Measurements from ENCODE around the gene PYGO1. TPM values are rescaled to one million over a fixed set of nuclear protein-coding genes. Genes with fewer than 3 reads are reported as not detected.
"Not testable (repeated sequence)": the region's sequence is repeated elsewhere in the genome, so short reads cannot be mapped to it uniquely, and the experiment has no call there.

PYGO1 gene
- total RNA-seq, 1 donor from 2014 or later: 7.7 TPM

DNA sequence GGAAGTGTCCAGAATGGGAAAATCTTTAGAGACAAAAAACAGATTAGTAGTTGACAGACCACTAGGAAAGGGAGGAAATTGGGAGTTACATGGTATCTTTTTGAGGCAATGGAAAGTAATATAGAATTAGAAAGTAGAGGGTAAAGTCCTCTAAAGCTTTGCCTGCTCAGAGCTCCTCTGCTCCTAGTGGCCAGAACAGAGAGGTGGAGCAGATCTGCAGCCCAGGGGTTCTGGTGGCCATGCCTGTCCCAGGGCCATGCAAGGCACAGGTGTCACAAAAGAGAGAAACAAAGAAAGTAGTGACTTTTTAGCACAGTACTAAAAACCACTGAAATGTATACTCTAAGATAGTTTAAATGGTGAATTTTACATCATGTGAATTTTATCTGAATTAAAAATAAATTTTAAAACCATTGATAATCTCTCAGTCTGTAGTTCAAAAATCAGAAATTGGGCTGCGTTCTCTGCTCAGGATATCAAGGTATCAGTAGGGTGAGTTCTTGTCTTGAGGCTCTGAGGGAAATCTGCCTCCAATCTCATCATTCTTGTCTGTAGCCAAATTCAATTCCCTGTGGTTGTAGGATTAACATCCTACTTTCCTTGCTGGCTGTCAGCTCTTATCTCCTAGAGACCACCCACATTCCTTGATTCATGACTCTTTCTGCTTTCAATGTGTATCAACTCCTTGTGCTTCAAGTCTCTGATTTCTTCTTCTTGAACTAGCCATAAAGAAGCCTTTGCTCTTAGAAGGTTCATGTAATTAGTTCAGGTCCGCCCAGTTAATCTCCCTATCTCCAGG is 23.6 kb downstream of the PYGO1 start:
- no peak for DNase-seq (ENCODE audit: low spot score)

DNA sequence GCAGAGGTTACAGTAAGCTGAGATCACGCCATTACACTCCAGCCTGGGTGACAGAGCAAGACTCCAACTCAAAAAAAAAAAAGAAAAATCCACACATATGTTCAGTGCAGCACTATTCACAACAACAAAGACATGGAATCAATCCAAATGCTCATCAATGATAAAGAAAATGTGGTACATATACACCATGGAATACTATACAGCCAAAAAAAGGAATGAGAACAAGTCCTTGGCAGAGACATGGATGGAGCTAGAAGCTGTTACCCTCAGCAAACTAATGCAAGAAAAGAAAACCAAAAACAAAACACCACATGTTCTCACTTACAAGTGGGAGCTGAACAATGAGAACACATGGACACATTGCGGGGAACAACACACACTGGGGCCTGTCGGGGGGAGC is 25.5 kb downstream of the PYGO1 start:
- DNase-seq (ENCODE audit: low spot score): no peak

DNA sequence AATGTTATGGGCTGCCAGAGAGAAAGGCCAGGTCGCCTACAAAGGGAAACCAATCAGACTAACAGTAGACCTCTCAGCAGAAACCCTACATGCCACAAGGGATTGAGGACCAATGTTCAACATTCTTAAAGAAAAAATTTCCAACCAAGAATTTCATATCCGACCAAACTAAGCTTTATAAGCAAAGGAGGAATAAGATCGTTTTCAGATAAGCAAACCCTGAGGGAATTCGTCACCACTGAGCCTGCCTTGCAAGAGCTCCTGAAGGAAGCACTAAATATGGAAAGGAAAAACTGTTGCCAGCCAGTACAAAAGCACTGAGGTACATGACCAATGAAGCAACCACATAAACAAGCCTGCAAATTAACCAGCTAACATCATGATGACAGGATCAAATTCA is 33.1 kb downstream of the PYGO1 start:
- DNase-seq (ENCODE audit: low spot score): no peak

DNA sequence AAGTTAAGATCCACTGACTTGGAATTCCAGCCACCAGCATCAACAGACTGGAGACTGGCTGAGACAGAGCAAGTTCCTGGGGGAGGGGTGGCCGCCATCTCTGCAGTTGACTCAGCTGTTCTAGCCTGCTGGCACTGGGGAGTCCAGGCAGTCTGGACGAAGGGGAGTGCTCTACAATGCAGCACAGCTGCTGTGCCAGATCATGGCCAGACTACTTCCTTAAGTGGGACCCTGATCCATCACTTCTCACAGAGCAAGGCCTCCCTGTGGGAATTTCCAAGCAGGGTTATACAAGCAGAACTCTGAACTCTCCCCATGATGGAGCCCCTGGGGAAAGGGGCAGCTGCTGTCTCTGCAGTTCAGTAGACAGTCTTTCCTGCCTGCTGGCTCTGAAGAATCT is 35.2 kb downstream of the PYGO1 start:
- no peak for DNase-seq (ENCODE audit: low spot score)

DNA sequence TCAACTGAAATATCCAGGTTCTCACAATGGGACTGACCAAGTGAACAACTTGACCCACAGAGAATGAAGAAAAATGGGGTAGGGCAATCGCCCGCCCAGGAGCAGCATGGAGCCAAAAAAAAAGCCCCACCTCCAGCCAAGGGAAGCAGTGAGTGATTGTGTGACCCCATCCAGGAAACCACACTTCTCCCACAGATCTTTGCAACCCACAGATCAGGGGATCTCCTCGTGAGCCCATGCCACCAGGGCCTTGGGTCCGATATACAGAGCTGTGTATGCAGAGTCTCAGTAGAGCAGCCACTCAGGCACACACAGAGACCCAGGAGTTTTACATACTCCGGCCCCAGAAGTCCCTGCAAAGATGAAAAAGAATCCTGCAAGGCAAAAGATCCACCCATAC is 35.7 kb downstream of the PYGO1 start:
- no peak for DNase-seq (ENCODE audit: low spot score)

DNA sequence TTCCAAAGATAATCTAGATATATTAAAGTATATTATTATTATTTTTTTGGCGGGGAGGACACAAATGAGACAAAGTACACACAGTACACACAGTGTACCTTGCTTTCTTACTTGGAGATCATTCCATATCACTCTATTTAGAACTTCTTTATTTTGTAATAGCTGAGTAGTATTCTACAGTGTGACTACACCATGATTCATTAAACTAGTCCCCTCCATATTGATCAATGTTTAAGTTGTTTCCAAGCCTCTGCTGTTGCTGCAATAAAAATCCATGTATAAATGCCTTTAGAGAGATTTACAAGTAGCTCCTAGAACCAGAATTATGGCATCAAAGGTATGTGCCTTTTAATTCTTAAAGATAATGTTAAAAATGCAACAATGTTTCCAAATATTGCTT is 38.8 kb downstream of the PYGO1 start:
- DNase-seq (ENCODE audit: low spot score): no peak

DNA sequence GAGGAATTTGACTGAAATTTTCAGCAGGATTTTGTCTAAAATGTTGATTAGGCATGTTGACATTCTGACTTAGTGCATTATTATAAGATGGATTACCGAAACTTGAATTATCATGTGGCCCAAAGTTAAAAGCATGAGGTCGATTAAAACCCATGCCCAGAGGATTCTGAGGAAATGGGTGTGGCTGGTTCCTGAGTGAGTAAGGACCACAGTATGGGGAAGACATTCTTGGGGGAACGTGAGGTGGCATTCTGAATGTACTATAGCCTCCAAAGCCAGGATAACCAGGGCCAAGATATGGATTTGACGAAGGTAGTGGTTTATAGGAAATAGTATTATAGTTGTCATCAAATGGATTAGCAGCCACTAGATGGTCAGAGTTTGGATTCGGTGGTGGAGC is 41.4 kb downstream of the PYGO1 start:
- no peak for DNase-seq (ENCODE audit: low spot score)

DNA sequence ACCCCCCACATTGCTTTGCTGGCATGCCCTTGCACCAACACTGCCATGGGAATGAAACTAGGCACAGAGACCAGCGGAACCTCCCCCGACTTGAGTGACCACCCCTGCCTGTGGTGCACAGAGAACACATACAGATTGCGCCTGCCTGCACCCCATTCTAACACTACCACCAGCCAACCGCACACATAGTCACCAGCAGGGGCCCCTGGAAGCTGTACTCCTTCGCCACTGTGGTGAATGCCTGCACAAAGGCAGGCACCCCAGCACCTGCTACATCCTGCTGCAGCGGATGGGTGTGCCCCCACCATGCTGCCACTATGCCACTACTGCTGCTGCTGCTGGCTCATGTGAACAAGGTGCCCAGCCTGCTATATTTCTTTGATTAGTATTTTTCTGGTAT is 52.7 kb downstream of the PYGO1 start:
- no peak for DNase-seq (ENCODE audit: low spot score)

DNA sequence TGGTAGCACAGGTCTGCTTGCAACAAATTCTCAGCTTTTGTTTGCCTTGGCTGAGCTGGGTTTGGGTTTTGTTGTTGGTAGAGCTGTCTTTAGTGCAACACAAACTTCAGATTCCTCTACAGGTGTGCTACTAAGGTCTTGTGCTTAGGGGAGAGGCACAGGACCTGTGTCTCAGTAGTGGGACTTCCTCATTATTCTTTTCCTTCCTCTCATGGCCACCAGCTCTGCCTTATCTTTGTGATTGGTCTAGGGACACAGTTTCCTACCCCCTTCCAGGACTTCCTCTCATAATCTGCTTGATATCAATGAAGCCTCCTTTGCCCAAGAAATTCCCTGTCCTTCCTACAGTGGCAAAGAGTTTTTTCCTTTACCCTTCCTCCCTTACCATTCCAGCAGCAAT is 55.2 kb downstream of the PYGO1 start:
- no peak for DNase-seq (ENCODE audit: low spot score)

DNA sequence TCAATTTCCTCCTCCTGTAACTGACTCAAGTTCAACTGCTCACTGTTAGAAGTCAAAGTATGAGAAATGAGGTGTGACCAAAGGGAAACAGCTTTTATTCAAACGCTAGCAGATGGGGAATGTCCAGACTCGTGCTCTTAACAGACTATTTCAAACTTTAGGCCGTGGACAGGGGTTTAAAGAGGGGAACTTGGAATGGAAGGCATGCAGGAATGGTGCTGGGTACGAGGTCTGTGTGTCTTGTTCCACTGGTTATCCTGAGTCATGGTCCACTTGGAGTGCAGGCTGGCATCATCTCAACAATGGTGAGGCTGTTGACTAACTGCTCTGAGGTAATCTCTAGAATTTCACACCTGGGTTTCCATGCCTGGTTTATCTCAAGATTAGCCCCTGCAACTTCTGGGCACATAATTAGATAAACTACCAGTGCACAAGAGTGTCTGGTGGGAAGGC is 57.3 kb downstream of the PYGO1 start:
- no peak for DNase-seq (ENCODE audit: low spot score)

DNA sequence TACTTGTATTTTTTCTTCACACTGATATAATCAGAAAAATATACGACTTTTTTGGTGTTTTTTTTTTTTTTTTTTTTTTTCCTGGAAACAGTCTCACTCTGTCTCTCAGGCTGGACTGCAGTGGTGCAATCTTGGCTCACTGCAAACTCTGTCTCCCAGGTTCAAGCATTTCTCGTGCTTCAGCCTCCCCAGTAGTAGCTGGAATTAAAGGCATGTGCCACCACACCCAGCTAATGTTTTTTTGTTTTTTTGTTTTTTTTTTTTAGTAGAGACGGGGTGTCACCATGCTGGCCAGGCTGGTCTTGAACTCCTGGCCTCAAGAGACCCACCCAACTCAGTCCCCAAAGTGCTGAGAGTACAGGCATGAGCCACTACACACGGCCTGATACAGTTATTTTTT is 59.3 kb downstream of the PYGO1 start:
- DNase-seq (ENCODE audit: low spot score): no peak

DNA sequence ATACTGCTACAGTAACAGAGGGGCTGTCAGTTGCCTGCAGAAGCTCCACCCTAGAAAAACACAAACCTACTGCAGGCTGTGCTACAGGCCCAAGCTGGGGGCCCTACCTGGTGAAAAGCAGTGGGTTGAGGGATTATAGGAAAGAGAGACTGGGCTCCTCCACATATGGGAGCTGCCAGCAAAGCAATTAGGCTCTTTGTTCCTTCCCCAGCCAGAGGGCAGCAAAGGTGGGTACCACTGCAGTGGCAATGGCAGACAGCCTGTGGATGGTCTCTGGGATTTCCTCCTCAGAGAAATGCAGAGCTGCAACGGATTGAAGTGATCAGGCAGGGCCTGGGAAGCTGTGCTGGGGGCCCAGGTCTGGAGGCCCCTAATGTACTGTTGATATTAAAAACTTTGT is 61.0 kb downstream of the PYGO1 start:
- no peak for DNase-seq (ENCODE audit: low spot score)

DNA sequence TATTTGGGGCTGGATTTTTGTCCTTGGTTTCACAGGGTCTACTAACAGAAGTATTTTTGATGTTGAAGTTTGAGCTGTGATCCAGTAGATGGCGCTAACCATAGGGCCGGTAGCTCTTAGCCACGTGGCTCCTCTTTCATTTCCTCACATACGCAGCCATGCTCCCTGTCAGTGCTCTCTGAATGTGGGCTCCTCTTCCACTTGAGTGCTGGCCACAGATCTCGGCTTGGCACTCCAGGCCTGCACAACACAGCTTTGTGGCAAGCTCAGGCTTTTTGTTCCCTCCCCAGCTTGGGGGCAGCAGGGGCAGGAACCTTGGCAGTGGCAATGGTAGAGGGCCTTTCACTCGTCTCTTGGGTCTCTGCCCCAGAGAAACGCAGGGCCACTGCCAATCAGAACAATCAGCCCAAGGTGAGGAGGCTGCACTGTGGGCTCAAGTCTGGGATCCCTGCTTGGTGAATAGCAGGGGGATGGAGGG is 61.5 kb downstream of the PYGO1 start:
- no peak for DNase-seq (ENCODE audit: low spot score)

DNA sequence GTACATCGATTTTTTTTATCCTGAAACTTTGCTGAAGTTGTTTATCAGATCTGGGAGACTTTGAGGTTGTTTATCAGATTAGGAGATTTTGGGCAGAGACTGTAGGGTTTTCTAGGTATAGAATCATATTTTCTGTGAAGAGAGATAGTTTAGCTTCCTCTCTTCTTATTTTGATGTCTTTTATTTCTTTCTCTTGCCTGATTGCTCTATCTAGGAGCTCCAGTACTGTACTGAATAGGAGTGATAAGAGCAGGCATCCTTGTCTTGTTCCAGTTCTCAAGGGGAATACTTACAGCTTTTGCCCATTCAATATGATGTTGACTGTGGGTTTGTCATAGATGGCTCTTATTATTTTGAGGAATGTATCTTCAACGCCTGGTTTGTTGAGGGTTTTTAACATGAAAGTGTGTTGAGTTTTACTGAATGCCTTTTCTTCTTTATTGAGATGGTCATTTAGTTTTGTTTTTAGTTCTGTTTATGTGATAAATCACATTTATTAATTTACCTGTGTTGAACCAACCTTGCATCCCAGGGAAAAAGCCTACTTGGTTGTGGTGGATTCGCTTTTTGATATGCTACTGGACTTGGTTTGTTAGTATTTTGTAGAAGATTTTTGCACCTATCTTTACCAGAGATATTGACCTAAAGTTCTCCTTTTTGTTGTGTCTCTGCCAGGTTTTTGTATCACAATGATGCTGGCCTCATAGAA is 65.2 kb downstream of the PYGO1 start:
- DNase-seq (ENCODE audit: low spot score): no peak

DNA sequence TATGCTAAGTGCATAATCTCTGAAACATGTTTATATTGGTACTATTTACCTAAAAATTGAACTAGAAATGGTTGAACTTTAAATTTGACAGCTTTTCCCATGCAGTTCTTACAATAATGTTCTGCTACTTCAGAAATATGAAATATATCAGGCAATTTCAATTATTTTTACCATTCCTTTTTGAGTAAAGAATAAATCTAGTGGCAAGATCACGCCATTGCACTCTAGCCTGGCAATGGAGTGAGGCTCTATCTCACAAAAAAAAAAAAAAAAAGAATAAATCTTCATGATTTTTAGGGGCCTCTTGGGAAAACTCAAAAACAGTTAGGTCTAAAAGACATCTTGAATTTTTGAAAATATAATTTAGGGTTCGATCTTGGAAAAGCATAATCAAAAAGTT is 69.5 kb downstream of the PYGO1 start:
- no peak for DNase-seq (ENCODE audit: low spot score)

DNA sequence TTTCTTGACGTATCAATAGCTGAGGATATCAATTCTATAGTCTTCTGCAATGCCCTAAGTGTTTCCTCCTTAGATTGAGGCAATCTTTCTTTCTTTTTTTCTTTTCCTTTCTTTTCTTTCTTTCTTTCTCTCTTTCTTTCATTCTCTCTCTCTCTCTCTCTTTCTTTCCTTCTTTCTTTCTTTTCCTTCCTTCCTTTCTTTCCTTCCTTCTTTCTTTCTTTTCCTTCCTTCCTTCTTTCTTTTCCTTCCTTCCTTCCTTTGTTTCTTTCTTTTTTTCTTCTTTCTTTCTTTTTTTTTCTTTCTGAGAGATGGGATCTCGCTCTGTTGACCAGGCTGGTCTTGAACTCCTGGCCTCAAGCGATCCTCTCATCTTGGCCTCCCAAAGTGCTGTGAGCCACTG is 70.1 kb downstream of the PYGO1 start:
- DNase-seq (ENCODE audit: low spot score): no peak

DNA sequence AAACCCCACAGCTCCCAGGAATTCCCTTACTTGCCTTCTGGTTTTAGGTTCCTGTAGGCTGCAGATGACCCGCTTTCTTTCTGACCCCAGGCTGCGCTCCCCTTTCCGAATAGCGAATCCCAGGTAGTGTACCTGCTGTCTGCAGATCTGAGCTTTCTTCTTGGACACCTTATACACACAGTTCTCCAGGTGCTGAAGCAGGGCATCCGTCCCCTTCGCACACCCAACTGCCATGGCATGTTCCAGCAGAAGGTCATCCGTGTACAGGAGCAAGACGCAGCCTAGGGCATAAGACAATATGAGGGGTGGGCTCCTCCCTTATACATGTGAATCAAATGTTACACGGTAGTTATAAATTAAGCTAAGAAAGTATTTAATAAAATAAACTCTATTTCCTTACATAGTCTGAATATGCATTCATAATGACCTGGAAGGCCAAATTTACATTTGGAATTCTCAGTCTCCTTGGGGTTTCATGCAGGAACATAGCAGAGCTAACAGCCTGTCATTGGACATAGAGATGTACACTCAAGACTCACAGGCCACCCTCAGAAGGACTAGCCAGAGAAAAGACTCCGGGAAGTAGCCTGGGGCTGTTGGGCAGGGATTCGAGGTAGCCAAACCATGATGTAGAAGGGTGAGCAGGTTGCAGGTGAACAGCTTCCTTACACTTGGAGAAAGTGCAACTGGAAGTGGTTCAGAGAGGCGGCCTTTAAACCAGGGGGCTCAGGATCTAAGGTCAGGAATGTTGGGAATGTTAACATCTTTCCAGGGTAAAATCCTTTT is 72.0 kb downstream of the PYGO1 start:
- DNase-seq (ENCODE audit: low spot score): no peak

DNA sequence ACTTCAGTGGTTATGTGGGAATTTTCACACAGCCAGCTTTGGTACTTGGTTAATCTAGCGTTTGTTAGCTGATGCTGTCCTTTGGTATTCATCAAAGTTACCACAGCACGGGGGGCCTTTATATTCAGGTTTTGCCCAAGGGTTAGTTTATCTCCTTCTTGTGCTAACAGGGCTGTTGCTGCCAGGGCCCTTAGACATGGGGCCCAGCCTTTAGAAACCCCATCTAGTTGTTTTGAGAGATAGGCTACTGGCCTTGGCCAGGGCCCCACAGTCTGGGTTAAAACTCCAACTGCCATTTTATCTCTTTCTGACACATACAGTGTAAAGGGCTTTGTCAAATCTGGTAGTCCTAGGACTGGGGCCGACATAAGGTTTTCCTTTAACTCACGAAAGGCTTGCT is 72.7 kb downstream of the PYGO1 start:
- no peak for DNase-seq (ENCODE audit: low spot score)

DNA sequence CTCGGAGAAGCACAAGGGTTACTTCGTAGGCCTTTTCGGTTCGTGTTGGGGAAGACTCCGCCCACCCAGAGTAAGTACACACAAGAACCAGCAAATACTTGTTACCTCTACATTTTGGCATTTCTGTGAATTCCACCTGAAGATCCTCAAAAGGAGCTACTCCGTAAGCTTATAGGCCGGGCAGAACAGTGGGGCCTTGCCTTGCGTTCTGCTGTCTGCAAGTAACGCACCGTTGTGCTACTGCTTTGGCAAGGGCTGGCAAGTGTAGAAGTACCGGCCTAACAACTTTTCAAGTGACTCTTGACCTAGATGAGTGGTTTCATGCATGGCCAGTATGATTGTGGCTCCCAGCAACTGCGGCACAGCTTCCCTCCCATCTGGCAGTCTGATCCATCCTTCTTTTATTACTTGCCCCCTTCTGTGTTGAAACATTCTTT is 73.7 kb downstream of the PYGO1 start:
- no peak for DNase-seq (ENCODE audit: low spot score)

DNA sequence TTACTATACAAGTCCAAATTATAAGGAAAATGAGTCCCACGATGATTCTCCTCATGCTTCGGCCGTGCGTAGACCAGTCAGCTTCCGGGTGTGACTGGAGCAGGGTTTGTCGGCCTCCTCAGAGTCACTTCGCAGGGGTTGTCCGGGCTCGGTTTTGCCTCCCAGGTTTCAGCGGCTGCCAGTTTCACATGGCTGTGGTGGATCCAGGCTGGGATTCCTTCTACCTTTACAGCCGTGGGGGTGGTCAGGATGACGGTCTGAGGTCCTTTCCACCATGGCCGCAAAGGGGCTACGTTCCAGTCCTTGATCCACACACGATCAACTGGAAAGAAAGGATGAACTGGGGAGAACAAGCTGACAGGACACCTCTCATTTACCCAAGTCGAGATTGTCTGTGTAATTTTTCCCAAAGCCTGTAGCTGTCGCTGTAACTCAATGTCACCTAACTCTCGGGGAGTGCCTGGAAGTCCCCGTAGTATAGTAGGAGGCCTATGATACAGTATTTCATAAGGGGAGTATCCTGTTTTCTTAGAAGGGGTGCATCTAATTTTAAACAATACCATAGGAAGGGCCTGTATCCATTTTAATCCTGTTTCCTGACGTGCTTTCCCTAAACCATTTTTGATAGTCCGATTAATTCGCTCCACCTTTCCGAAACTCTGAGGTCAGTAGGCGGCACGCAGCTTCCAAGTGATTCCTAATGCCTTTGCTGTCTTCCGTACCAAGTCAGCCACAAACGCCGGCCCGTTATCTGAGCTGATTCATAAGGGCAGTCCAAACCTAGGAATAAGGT is 74.3 kb downstream of the PYGO1 start:
- DNase-seq (ENCODE audit: low spot score): not testable (repeated sequence)

DNA sequence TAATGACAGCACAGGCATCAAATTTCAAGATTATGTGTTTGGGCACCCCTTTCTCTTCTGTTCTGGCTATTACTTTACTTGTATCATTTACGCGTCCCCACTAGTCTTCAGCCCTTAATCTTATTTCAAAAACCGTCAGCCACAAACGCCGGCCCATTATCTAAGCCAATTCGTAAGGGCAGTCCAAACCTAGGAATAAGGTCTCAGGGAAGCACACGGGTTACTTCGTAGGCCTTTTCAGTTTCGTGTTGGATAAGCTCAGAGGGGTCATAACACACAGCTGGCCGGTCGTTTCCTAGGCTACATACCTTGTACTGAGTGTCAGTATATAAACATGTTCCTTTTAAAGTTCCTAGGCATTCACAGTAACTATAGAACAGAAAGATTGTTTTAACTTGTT is 75.0 kb downstream of the PYGO1 start:
- DNase-seq (ENCODE audit: low spot score): no peak

DNA sequence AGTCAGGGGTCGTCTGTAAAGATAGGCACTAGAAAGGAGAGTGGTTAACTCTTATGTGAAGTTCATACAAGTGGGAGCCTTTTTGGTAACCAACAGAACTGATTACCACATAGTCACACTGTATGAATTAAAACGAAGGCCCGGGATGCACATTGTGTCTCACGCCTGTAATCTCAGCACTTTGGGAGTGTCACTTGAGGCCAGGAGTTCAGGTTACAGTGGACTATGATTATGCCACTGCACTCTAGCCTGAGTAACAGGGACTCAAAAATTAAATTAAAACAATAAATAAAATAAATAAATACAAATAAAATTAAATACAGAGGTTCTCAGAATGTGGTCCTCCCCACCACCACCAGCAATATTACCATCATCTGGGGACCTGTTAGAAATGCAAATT is 80.6 kb downstream of the PYGO1 start:
- DNase-seq (ENCODE audit: low spot score): no peak
